Panc1 (cell line): ENCODE data around the gene GOLGA6A. TPM values are rescaled to one million over a fixed set of nuclear protein-coding genes. Genes with fewer than 3 reads are reported as not detected.

ENCODE experiments used
- ATAC-seq: fragments of 200-7000 bp; cut with Tn5 transposase; 2 replicates; pipeline ENCODE4 v1.9.1; 2020; ENCODE audit warnings: mild to moderate bottlenecking, moderate library complexity
- BruUV-seq: library from RNA; stranded (reverse); fragments of 400-500 nt; replicated peaks from 2 replicates; lab custom pipeline; 2021; lab: Mats Ljungman, UMichigan
- CTCF ChIA-PET: fragments of 300-600 bp; sonication (Branson Sonifier 250); formaldehyde crosslinking; loops from one replicate; lab custom pipeline; 2022; ENCODE audit warnings: antibody characterized with exemption; lab: Charles Lee
- POLR2A ChIA-PET: fragments of 300-600 bp; sonication (Branson Sonifier 250); formaldehyde crosslinking; loops from one replicate; lab custom pipeline; 2022; ENCODE audit warnings: antibody characterized with exemption; lab: Charles Lee
- DNase-seq: peaks from one replicate; pipeline ENCODE4 v3.0.0-alpha.2; 2010; ENCODE audit warnings: low read depth, low spot score
- H3K27ac ChIP-seq: 2 replicates; pipeline ENCODE4 v1.5.1; 2011; ENCODE audit warnings: mild to moderate bottlenecking, low read length, inconsistent platforms
- H3K27me3 ChIP-seq: fragments of 200-500 bp; sonication (Bioruptor generic); 2 replicates; pipeline ENCODE4 v1.6.0; 2014; ENCODE audit warnings: low read length, inconsistent platforms; ENCODE audit not compliant: control insufficient read depth, insufficient read depth
- H3K36me3 ChIP-seq: fragments of 200-500 bp; sonication (Bioruptor generic); 2 replicates; pipeline ENCODE4 v1.5.1; 2014; ENCODE audit warnings: inconsistent platforms, mild to moderate bottlenecking, low read length, moderate library complexity; ENCODE audit not compliant: control insufficient read depth, insufficient read depth
- H3K4me1 ChIP-seq: 2 replicates; pipeline ENCODE4 v1.5.1; 2011; ENCODE audit warnings: inconsistent platforms, mild to moderate bottlenecking, low read length, moderate library complexity; ENCODE audit not compliant: control insufficient read depth, insufficient read depth
- H3K4me3 ChIP-seq, 2 experiments: 2 replicates each; pipeline ENCODE4 v1.5.1; 2011 to 2012; ENCODE audit warnings: low read depth in 2 of 2, low read length in 2 of 2, mild to moderate bottlenecking in 2 of 2, inconsistent platforms in 1 of 2, moderate library complexity in 1 of 2
- H3K9me3 ChIP-seq: fragments of 200-500 bp; sonication (Bioruptor generic); 2 replicates; pipeline ENCODE4 v1.5.1; 2014; ENCODE audit warnings: low read depth, mild to moderate bottlenecking, inconsistent platforms, low read length, moderate library complexity; ENCODE audit not compliant: control insufficient read depth, insufficient read depth
- POLR2AphosphoS5 ChIP-seq: IDR thresholded peaks from 2 replicates; pipeline ENCODE4 v1.6.1; 2012; ENCODE audit warnings: mild to moderate bottlenecking, low read depth, low read length, moderate library complexity
- SIN3A ChIP-seq: IDR thresholded peaks from 2 replicates; pipeline ENCODE4 v1.6.1; 2012; ENCODE audit warnings: low read depth, mild to moderate bottlenecking, low read length, moderate library complexity, borderline replicate concordance; ENCODE audit not compliant: insufficient read depth
- TCF7L2 ChIP-seq: IDR thresholded peaks from 2 replicates; pipeline ENCODE4 v1.6.1; 2011; ENCODE audit warnings: mild to moderate bottlenecking, low read depth, low read length, inconsistent platforms
- in situ Hi-C: cut with HindIII; loops from 2 replicates; pipeline ENCODE4 v1.10.0; 2016; ENCODE audit warnings: low sequenced_read_pairs, low pct_unique_long_range_greater_than_20kb
- intact Hi-C: fragments of 100-400 bp; cut with micrococcal nuclease; formaldehyde crosslinking; loops from one replicate; pipeline ENCODE4 v1.10.0; 2022; ENCODE audit not compliant: unreplicated experiment
- total RNA-seq: library from RNA; stranded (reverse); gene quantifications from one replicate; pipeline ENCODE4 v1.2.1, GENCODE V29; 2021; ENCODE audit not compliant: unreplicated experiment
- TF ChIP-seq, protein P1 (sequence below), 2 experiments: IDR thresholded peaks; 2 replicates each; pipeline ENCODE4 v1.6.1; 2011 to 2012; ENCODE audit warnings: low read depth in 2 of 2, control low read depth in 1 of 2, low read length in 1 of 2, mild to moderate bottlenecking in 1 of 2, moderate library complexity in 1 of 2; ENCODE audit not compliant: insufficient read depth in 1 of 2
- TF ChIP-seq, protein P2 (sequence below): fragments of 450-650 bp; IDR thresholded peaks from 2 replicates; pipeline ENCODE4 v1.5.1; 2017; ENCODE audit warnings: mild to moderate bottlenecking

Gene GOLGA6A
- total RNA-seq, 1 experiment from 2014 or later, result 0.05 TPM

DNA sequence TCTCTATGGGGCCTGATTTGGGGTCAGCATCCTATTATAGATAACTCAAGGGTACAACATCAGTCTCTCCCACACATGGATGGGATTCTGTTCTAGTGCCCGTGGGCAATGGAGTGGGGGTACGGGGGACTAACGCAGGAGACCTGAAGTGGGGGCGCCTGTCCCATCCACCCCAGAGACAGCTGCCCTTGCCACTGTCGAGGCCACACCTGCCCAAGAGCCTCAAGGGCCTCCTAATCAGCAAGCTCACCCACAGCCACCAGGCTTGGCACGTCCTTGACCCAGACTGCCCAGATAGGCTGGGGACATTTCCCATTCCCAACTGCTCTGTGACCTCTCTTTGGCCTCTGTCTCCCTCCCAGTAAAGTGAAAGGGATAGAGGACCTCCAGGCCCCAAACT, 39.5 kb upstream of the GOLGA6A start:
- no peaks in the 10 kb centered on the region for H3K36me3 ChIP-seq
- H3K4me3 ChIP-seq, result no peak overlapping the region
- ATAC-seq, result no peak
- DNase-seq, result no peak
- H3K27ac ChIP-seq, result no peak overlapping the region
- H3K4me1 ChIP-seq, result no peaks in the 10 kb centered on the region; the same call in 1 of the 2 replicates
- intact Hi-C loops, result no loop called here
- no TSS peak for BruUV-seq
- TF ChIP-seq POLR2AphosphoS5 (no peak), SIN3A (no peak), TCF7L2 (no peak)
- TF ChIP-seq, protein P1, sequence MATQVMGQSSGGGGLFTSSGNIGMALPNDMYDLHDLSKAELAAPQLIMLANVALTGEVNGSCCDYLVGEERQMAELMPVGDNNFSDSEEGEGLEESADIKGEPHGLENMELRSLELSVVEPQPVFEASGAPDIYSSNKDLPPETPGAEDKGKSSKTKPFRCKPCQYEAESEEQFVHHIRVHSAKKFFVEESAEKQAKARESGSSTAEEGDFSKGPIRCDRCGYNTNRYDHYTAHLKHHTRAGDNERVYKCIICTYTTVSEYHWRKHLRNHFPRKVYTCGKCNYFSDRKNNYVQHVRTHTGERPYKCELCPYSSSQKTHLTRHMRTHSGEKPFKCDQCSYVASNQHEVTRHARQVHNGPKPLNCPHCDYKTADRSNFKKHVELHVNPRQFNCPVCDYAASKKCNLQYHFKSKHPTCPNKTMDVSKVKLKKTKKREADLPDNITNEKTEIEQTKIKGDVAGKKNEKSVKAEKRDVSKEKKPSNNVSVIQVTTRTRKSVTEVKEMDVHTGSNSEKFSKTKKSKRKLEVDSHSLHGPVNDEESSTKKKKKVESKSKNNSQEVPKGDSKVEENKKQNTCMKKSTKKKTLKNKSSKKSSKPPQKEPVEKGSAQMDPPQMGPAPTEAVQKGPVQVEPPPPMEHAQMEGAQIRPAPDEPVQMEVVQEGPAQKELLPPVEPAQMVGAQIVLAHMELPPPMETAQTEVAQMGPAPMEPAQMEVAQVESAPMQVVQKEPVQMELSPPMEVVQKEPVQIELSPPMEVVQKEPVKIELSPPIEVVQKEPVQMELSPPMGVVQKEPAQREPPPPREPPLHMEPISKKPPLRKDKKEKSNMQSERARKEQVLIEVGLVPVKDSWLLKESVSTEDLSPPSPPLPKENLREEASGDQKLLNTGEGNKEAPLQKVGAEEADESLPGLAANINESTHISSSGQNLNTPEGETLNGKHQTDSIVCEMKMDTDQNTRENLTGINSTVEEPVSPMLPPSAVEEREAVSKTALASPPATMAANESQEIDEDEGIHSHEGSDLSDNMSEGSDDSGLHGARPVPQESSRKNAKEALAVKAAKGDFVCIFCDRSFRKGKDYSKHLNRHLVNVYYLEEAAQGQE (IDR thresholded peaks at IDR 0.05; ENCODE audit: insufficient read depth in 1 of 2, low read depth in 2 of 2, low read length in 1 of 2), result no peak
- TF ChIP-seq, protein P2, sequence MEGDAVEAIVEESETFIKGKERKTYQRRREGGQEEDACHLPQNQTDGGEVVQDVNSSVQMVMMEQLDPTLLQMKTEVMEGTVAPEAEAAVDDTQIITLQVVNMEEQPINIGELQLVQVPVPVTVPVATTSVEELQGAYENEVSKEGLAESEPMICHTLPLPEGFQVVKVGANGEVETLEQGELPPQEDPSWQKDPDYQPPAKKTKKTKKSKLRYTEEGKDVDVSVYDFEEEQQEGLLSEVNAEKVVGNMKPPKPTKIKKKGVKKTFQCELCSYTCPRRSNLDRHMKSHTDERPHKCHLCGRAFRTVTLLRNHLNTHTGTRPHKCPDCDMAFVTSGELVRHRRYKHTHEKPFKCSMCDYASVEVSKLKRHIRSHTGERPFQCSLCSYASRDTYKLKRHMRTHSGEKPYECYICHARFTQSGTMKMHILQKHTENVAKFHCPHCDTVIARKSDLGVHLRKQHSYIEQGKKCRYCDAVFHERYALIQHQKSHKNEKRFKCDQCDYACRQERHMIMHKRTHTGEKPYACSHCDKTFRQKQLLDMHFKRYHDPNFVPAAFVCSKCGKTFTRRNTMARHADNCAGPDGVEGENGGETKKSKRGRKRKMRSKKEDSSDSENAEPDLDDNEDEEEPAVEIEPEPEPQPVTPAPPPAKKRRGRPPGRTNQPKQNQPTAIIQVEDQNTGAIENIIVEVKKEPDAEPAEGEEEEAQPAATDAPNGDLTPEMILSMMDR, result no peak
- ChIA-PET CTCF (no interaction called here), POLR2A (no interaction called here)
- H3K27me3 ChIP-seq, result no peaks in the 10 kb centered on the region; the same call in none of the 2 replicates
- in situ Hi-C loops, result no loop called here
- H3K9me3 ChIP-seq, result no peaks in the 10 kb centered on the region

DNA sequence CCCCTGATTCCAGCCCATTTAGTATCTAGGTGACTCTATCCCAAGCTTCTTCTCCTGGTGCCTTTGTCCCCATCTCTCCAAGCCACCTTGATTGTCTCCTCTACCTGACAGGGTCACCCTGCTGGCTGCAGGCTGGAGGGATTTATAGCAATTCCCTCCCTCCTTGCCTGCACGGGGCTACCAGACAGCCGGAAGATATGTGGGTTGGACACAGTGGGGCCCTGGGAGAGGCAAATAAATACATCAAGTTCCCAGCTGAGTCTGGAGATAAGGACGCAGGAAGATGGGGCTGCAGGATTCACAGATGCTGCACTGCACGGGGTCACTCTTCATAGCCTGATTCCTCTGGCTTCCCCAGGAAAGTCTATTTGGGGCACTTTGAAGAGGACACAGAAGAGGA, 38.7 kb upstream of the GOLGA6A start:
- Histone ChIP-seq H3K27me3 (no peaks in the 10 kb centered on the region; the same call in none of the 2 replicates), H3K4me1 (no peaks in the 10 kb centered on the region; the same call in 1 of the 2 replicates), H3K4me3 (no peak overlapping the region), H3K27ac (no peak overlapping the region), H3K9me3 (no peaks in the 10 kb centered on the region), H3K36me3 (no peaks in the 10 kb centered on the region)
- DNase-seq (no peak), ATAC-seq (no peak)
- ChIA-PET POLR2A (no interaction called here), CTCF (interaction anchor here (0.8 kb wide), 1 partner anchor 150 kb away, joined by 4 read pairs; no protein-coding TSS in a partner anchor)
- intact Hi-C loops, result no loop called here
- TF ChIP-seq POLR2AphosphoS5 (no peak), TCF7L2 (no peak), SIN3A (no peak)
- TF ChIP-seq, protein P1 (IDR thresholded peaks at IDR 0.05; ENCODE audit: insufficient read depth in 1 of 2, low read depth in 2 of 2, low read length in 1 of 2), result no peak
- TF ChIP-seq, protein P2, result no peak
- no TSS peak for BruUV-seq
- in situ Hi-C loops, result no loop called here
